ENCODE results near the gene OTX2.

Gene OTX2

GRCh38 chr14:56794557-56795283 lies 15.6 kb downstream of the OTX2 start:
- peak; percentile 56 for DNase-seq

- DNase-seq: peak; percentile 61
Measured at GRCh38 chr14:56794088-56794556, 16.2 kb downstream of the OTX2 start.

GRCh38 chr14:56789955-56790354 lies 20.3 kb downstream of the OTX2 start:
- no peak for DNase-seq

GRCh38 chr14:56787530-56787929 lies 22.7 kb downstream of the OTX2 start:
- DNase-seq: no peak

GRCh38 chr14:56782711-56783110 lies 27.6 kb downstream of the OTX2 start:
- DNase-seq: no peak

- DNase-seq: no peak
Measured at GRCh38 chr14:56774503-56774902, 35.8 kb downstream of the OTX2 start.

GRCh38 chr14:56770512-56770911 lies 39.8 kb downstream of the OTX2 start:
- DNase-seq: no peak

- no peak for DNase-seq
Measured at GRCh38 chr14:56760164-56760914, 49.9 kb downstream of the OTX2 start.

GRCh38 chr14:56759633-56760032 lies 50.6 kb downstream of the OTX2 start:
- no peak for DNase-seq

- DNase-seq: no peak
Measured at GRCh38 chr14:56759094-56759493, 51.2 kb downstream of the OTX2 start.

GRCh38 chr14:56754921-56755320 lies 55.4 kb downstream of the OTX2 start:
- no peak for DNase-seq

- no peak for DNase-seq
Measured at GRCh38 chr14:56753396-56753795, 56.9 kb downstream of the OTX2 start.

GRCh38 chr14:56752428-56752827 lies 57.9 kb downstream of the OTX2 start:
- DNase-seq: no peak

GRCh38 chr14:56751471-56751870 lies 58.8 kb downstream of the OTX2 start:
- DNase-seq: no peak
